Measurements from ENCODE around the gene CDA. TPM values are rescaled to one million over a fixed set of nuclear protein-coding genes. Genes with fewer than 3 reads are reported as not detected.

The CDA gene
- polyA plus RNA-seq (2012; ENCODE audit: missing spikeins): not detected

- no peak for DNase-seq (ENCODE audit: insufficient read length)
- no peak for FAIRE-seq
- no peak for TF ChIP-seq POLR2A (IDR thresholded peaks at IDR 0.05; ENCODE audit: low read depth, low read length)
- no peak for TF ChIP-seq TAF1 (IDR thresholded peaks at IDR 0.05; ENCODE audit: borderline replicate concordance, low read depth, low read length)
- no peak for TF ChIP-seq POLR2AphosphoS5 (IDR thresholded peaks at IDR 0.05; ENCODE audit: low read depth, low read length)
Measured at GRCh38 chr1:20588634-20589225, at the start of gene CDA. Gene CDA (plus strand): TSS chr1:20589097. CDS start chr1:20589130, 33 bp downstream.

GRCh38 chr1:20540281-20540680, 48.6 kb upstream of the CDA start:
- no peak for FAIRE-seq
- TF ChIP-seq POLR2AphosphoS5 (IDR thresholded peaks at IDR 0.05; ENCODE audit: low read depth, low read length): no peak
- no peak for TF ChIP-seq POLR2A (IDR thresholded peaks at IDR 0.05; ENCODE audit: low read depth, low read length)
- TF ChIP-seq TAF1 (IDR thresholded peaks at IDR 0.05; ENCODE audit: borderline replicate concordance, low read depth, low read length): no peak
- no peak for DNase-seq (ENCODE audit: insufficient read length)

- TF ChIP-seq POLR2A (IDR thresholded peaks at IDR 0.05; ENCODE audit: low read depth, low read length) (no peak), TAF1 (IDR thresholded peaks at IDR 0.05; ENCODE audit: borderline replicate concordance, low read depth, low read length) (no peak), POLR2AphosphoS5 (IDR thresholded peaks at IDR 0.05; ENCODE audit: low read depth, low read length) (no peak)
- FAIRE-seq (no peak), DNase-seq (ENCODE audit: insufficient read length) (no peak)
Measured at GRCh38 chr1:20546637-20547036, 42.3 kb upstream of the CDA start.

GRCh38 chr1:20551161-20551560, 37.7 kb upstream of the CDA start:
- DNase-seq (ENCODE audit: insufficient read length) (no peak), FAIRE-seq (no peak)
- TF ChIP-seq TAF1 (IDR thresholded peaks at IDR 0.05; ENCODE audit: borderline replicate concordance, low read depth, low read length) (no peak), POLR2A (IDR thresholded peaks at IDR 0.05; ENCODE audit: low read depth, low read length) (no peak), POLR2AphosphoS5 (IDR thresholded peaks at IDR 0.05; ENCODE audit: low read depth, low read length) (no peak)

- no peak for DNase-seq (ENCODE audit: insufficient read length)
- TF ChIP-seq POLR2AphosphoS5 (IDR thresholded peaks at IDR 0.05; ENCODE audit: low read depth, low read length) (no peak), POLR2A (IDR thresholded peaks at IDR 0.05; ENCODE audit: low read depth, low read length) (no peak), TAF1 (IDR thresholded peaks at IDR 0.05; ENCODE audit: borderline replicate concordance, low read depth, low read length) (no peak)
- FAIRE-seq: no peak
Measured at GRCh38 chr1:20551945-20552727, 36.8 kb upstream of the CDA start, which contains the start of gene FAM43B. Gene FAM43B (plus strand): TSS chr1:20552573. CDS start chr1:20552974, 401 bp downstream.

- TF ChIP-seq POLR2A (IDR thresholded peaks at IDR 0.05; ENCODE audit: low read depth, low read length) (no peak), POLR2AphosphoS5 (IDR thresholded peaks at IDR 0.05; ENCODE audit: low read depth, low read length) (no peak), TAF1 (IDR thresholded peaks at IDR 0.05; ENCODE audit: borderline replicate concordance, low read depth, low read length) (no peak)
- FAIRE-seq: no peak
- no peak for DNase-seq (ENCODE audit: insufficient read length)
Measured at GRCh38 chr1:20552728-20553445, 36.0 kb upstream of the CDA start.

GRCh38 chr1:20555025-20555757, 33.7 kb upstream of the CDA start:
- FAIRE-seq (no peak), DNase-seq (ENCODE audit: insufficient read length) (no peak)
- TF ChIP-seq POLR2AphosphoS5 (IDR thresholded peaks at IDR 0.05; ENCODE audit: low read depth, low read length) (no peak), POLR2A (IDR thresholded peaks at IDR 0.05; ENCODE audit: low read depth, low read length) (no peak), TAF1 (IDR thresholded peaks at IDR 0.05; ENCODE audit: borderline replicate concordance, low read depth, low read length) (no peak)

GRCh38 chr1:20555758-20556120, 33.2 kb upstream of the CDA start:
- no peak for DNase-seq (ENCODE audit: insufficient read length)
- no peak for FAIRE-seq
- TF ChIP-seq POLR2AphosphoS5 (IDR thresholded peaks at IDR 0.05; ENCODE audit: low read depth, low read length) (no peak), TAF1 (IDR thresholded peaks at IDR 0.05; ENCODE audit: borderline replicate concordance, low read depth, low read length) (no peak), POLR2A (IDR thresholded peaks at IDR 0.05; ENCODE audit: low read depth, low read length) (no peak)

GRCh38 chr1:20558191-20558590, 30.7 kb upstream of the CDA start:
- TF ChIP-seq POLR2AphosphoS5 (IDR thresholded peaks at IDR 0.05; ENCODE audit: low read depth, low read length): no peak
- no peak for TF ChIP-seq POLR2A (IDR thresholded peaks at IDR 0.05; ENCODE audit: low read depth, low read length)
- no peak for TF ChIP-seq TAF1 (IDR thresholded peaks at IDR 0.05; ENCODE audit: borderline replicate concordance, low read depth, low read length)
- no peak for FAIRE-seq
- DNase-seq (ENCODE audit: insufficient read length): no peak

- FAIRE-seq: no peak
- no peak for DNase-seq (ENCODE audit: insufficient read length)
- TF ChIP-seq POLR2A (IDR thresholded peaks at IDR 0.05; ENCODE audit: low read depth, low read length) (no peak), TAF1 (IDR thresholded peaks at IDR 0.05; ENCODE audit: borderline replicate concordance, low read depth, low read length) (no peak), POLR2AphosphoS5 (IDR thresholded peaks at IDR 0.05; ENCODE audit: low read depth, low read length) (no peak)
Measured at GRCh38 chr1:20560966-20561365, 27.9 kb upstream of the CDA start.

- no peak for TF ChIP-seq TAF1 (IDR thresholded peaks at IDR 0.05; ENCODE audit: borderline replicate concordance, low read depth, low read length)
- no peak for TF ChIP-seq POLR2A (IDR thresholded peaks at IDR 0.05; ENCODE audit: low read depth, low read length)
- no peak for TF ChIP-seq POLR2AphosphoS5 (IDR thresholded peaks at IDR 0.05; ENCODE audit: low read depth, low read length)
- FAIRE-seq (no peak), DNase-seq (ENCODE audit: insufficient read length) (no peak)
Measured at GRCh38 chr1:20565234-20565633, 23.7 kb upstream of the CDA start.
